ENCODE measurements around the gene SRPK1. TPM values are rescaled to one million over a fixed set of nuclear protein-coding genes. Genes with fewer than 3 reads are reported as not detected.

SRPK1 gene
- total and polyA plus RNA-seq, 10 of the 15 experiments (the other 5 are each of a cell fraction or from before 2014, with no cell fraction given), result 47.4 to 112 (median 85.8) TPM

DNA sequence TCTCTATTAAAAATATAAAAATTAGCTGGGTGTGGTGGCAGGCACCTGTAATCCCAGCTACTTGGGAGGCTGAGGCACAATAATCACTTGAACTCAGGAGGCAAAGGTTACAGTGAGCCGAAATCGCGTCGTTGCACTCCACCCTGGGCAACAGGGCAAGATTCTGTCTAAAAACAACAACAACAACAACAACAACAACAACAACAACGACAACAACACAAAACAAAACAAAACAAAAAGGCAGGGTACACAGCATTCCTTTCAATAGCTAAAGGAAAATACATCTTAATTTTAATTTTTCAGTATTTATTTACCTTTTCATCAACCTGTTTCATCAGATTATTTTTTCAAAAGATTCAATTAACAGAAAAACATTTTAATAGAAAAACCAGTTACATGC lies 28.4 kb downstream of the SRPK1 start:
- H3K4me3 ChIP-seq, result no peak overlapping the region
- ATAC-seq (no peak), DNase-seq (ENCODE audit: low read depth, low spot score) (no peak), FAIRE-seq (no peak)
- H4K20me1 ChIP-seq (ENCODE audit: control insufficient read depth, insufficient read depth), result no peaks in the 10 kb centered on the region
- no peaks in the 10 kb centered on the region for H3K9me3 ChIP-seq (replicated peaks; ENCODE audit: control insufficient read depth, insufficient read depth, low read length)
- POLR2A ChIA-PET, result interaction anchor here (0.8 kb wide), 1 partner anchor 10 kb away, joined by 3 read pairs; no protein-coding TSS in a partner anchor
- H3K4me1 ChIP-seq (ENCODE audit: control insufficient read depth, insufficient read depth, low read length), result no peaks in the 10 kb centered on the region; the same call in 1 of the 2 replicates
- intact Hi-C loops (cut with micrococcal nuclease; ENCODE audit: unreplicated experiment), result no loop called here
- no peak overlapping the region for H3K9ac ChIP-seq (ENCODE audit: control insufficient read depth, insufficient read depth, low read length)
- peaks cover 0 to 7% of the 10 kb centered on the region in 2 experiments; a peak in 2 of 4 replicates for H3K36me3 ChIP-seq (ENCODE audit: control insufficient read depth in 2 of 2, insufficient read depth in 2 of 2, low read length in 1 of 2)
- SMC1A ChIA-PET (ENCODE audit: uncharacterized antibody, unreplicated experiment), result interaction anchor here (0.5 to 2.4 kb wide), 6 partner anchors 10 to 1366 kb away, joined by 3 to 10 read pairs (median 6); no protein-coding TSS in a partner anchor
- TF ChIP-seq GATAD2B (conservative IDR thresholded peaks at IDR 0.05; ENCODE audit: low read depth) (no peak), BRCA1 (IDR thresholded peaks at IDR 0.05; ENCODE audit: low read depth, low read length) (no peak), IKZF2 (IDR thresholded peaks at IDR 0.05) (no peak), NR2F1 (conservative IDR thresholded peaks at IDR 0.05) (no peak), CUX1 (IDR thresholded peaks at IDR 0.05; ENCODE audit: insufficient replicate concordance, low read depth, low read length) (no peak), RELA (IDR thresholded peaks at IDR 0.05; ENCODE audit: borderline replicate concordance, partially characterized antibody) (no peak)
- no peak overlapping the region for H3K4me2 ChIP-seq (ENCODE audit: control insufficient read depth, insufficient read depth)
- no TSS peak for BruUV-seq (replicated peaks)
- H3K27me3 ChIP-seq (replicated peaks in 1 of 2; ENCODE audit: control insufficient read depth in 2 of 2, insufficient read depth in 2 of 2, low read length in 1 of 2), result no peaks in the 10 kb centered on the region
- 79% methylated on average over 5 of the region's 5 CpGs for WGBS (ENCODE audit: insufficient coverage, insufficient replicate concordance, low lambda C conversion rate, missing lambda C conversion rate)
- H3K27ac ChIP-seq (ENCODE audit: control insufficient read depth, insufficient read depth), result no peak overlapping the region
- CTCF ChIA-PET, result interaction anchor here (0.7 to 1.4 kb wide), 5 partner anchors 8 to 23 kb away, joined by 3 to 7 read pairs (median 4); no protein-coding TSS in a partner anchor
- RAD21 ChIA-PET (ENCODE audit: unreplicated experiment), result no interaction called here
- no peak overlapping the region for H2AFZ ChIP-seq (ENCODE audit: control insufficient read depth, low read depth, low read length)
- peaks cover 36% of the 10 kb centered on the region for H3K79me2 ChIP-seq (ENCODE audit: control insufficient read depth, insufficient read depth, low read length)
- in situ Hi-C loops (cut with MboI), result no loop called here
